ENCODE data around the gene PTPMT1.

PTPMT1 gene

DNA sequence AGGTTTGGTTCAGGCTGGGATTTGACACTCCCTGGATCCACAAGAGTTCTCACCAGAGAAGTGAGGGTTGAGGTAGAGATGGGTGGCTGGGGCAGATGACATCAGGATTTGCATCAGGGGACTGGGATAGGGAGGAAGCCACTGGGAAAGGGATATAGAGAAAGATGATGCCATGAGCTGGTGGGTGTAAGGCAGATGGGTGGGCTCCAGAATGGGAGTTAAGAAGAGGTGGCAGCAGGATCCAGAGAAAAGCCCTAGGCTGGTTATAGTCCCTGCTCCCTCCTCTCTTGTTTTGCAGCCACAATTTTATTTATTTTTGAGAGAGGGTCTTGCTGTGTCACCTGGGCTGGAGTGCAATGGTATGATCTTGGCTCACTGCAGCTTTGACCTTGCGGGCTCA, 30.6 kb downstream of the PTPMT1 start:
- POLR2A ChIA-PET: interaction anchor here (0.6 kb wide), 1 partner anchor 170 kb away, joined by 3 read pairs; no protein-coding TSS in a partner anchor

DNA sequence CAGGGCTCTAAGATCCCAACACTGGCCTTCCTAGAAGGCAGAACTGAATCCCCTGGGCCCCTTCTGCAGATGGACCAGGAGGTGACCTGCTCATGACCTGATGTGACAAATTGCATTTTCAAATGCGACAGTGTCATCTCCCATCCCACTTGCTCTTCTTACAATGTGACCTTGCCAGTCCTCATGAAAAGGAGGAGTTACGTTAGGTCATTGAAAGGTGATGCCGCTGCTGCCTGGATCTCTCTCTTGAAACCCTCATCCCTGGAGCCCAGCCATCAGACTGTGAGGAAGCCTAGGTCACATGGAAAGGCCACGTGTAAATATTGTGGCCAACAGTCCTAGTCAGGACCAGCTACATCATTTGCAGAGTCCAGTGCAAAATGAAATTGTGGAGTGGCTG, 34.5 kb downstream of the PTPMT1 start:
- ChIA-PET POLR2A (no interaction called here), CTCF (interaction anchor here (1.1 kb wide), 1 partner anchor 13 kb away, joined by 4 read pairs; no protein-coding TSS in a partner anchor)
- H3K4me3 ChIP-seq (ENCODE audit: control insufficient read depth in 1 of 7, extremely low read depth in 1 of 7, insufficient read depth in 4 of 7, low read depth in 2 of 7, low read length in 6 of 7): no peak overlapping the region
- H3K27ac ChIP-seq (ENCODE audit: insufficient read depth in 1 of 2, low read depth in 1 of 2, low read length in 2 of 2, poor library complexity in 1 of 2, severe bottlenecking in 2 of 2): no peak overlapping the region
- WGBS (ENCODE audit: insufficient coverage): 98% methylated on average over 4 of the region's 4 CpGs
- H3K36me3 ChIP-seq (ENCODE audit: control insufficient read depth in 4 of 4, insufficient read depth in 4 of 4, low read length in 3 of 4): no peaks in the 10 kb centered on the region
- peaks cover 0 to 4% (median 1%) of the 10 kb centered on the region in 4 experiments for H3K4me1 ChIP-seq (ENCODE audit: control extremely low read depth in 1 of 4, control insufficient read depth in 4 of 4, insufficient read depth in 4 of 4, low read length in 3 of 4)
- H3K9me3 ChIP-seq (ENCODE audit: control extremely low read depth in 1 of 5, control insufficient read depth in 4 of 5, insufficient read depth in 2 of 5, low read depth in 1 of 5, low read length in 4 of 5): no peaks in the 10 kb centered on the region
- no peak for DNase-seq
- no peaks in the 10 kb centered on the region for H3K27me3 ChIP-seq (replicated peaks in 2 of 5; ENCODE audit: control insufficient read depth in 4 of 5, insufficient read depth in 5 of 5, low read length in 4 of 5)

More for the DNA sequence above, 30.6 kb downstream of the PTPMT1 start:
- Histone ChIP-seq H3K36me3 (ENCODE audit: control insufficient read depth in 4 of 4, insufficient read depth in 4 of 4, low read length in 3 of 4) (no peaks in the 10 kb centered on the region), H3K4me3 (ENCODE audit: control insufficient read depth in 1 of 7, extremely low read depth in 1 of 7, insufficient read depth in 4 of 7, low read depth in 2 of 7, low read length in 6 of 7) (no peak overlapping the region), H3K27me3 (replicated peaks in 2 of 5; ENCODE audit: control insufficient read depth in 4 of 5, insufficient read depth in 5 of 5, low read length in 4 of 5) (no peaks in the 10 kb centered on the region), H3K4me1 (ENCODE audit: control extremely low read depth in 1 of 4, control insufficient read depth in 4 of 4, insufficient read depth in 4 of 4, low read length in 3 of 4) (peaks cover 8 to 40% (median 37%) of the 10 kb centered on the region in 4 experiments), H3K9me3 (ENCODE audit: control extremely low read depth in 1 of 5, control insufficient read depth in 4 of 5, insufficient read depth in 2 of 5, low read depth in 1 of 5, low read length in 4 of 5) (no peaks in the 10 kb centered on the region), H3K27ac (ENCODE audit: insufficient read depth in 1 of 2, low read depth in 1 of 2, low read length in 2 of 2, poor library complexity in 1 of 2, severe bottlenecking in 2 of 2) (no peak overlapping the region)
- CTCF ChIA-PET: interaction anchor here (0.9 to 1.2 kb wide), 2 partner anchors 24 to 366 kb away, joined by 3 read pairs; no protein-coding TSS in a partner anchor
- no peak for DNase-seq
- 100% methylated on average over 1 of the region's 1 CpG for WGBS (ENCODE audit: insufficient coverage)

DNA sequence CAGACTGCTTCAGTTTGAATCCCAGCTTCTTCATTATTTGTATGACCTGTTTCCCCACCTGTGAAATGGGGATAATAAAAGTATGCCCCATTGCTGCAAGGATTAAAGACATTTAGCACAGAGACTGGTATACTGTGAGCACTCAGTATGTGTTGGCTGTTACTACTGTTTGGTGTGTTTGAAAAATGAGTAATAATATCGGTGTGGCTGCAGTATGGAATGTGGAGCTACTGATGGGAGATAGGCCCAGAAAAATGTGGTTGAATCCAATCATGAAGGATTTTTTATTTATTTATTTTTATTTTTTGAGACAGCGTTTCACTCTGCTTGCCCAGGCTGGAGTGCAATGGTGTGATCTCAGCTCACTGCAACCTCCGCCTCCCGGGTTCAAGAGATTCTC, 37.9 kb downstream of the PTPMT1 start:
- Histone ChIP-seq H3K27ac (ENCODE audit: insufficient read depth in 1 of 2, low read depth in 1 of 2, low read length in 2 of 2, poor library complexity in 1 of 2, severe bottlenecking in 2 of 2) (no peak overlapping the region), H3K36me3 (ENCODE audit: control insufficient read depth in 4 of 4, insufficient read depth in 4 of 4, low read length in 3 of 4) (peaks cover 0 to 6% (median 0%) of the 10 kb centered on the region in 4 experiments), H3K9me3 (ENCODE audit: control extremely low read depth in 1 of 5, control insufficient read depth in 4 of 5, insufficient read depth in 2 of 5, low read depth in 1 of 5, low read length in 4 of 5) (no peaks in the 10 kb centered on the region), H3K4me3 (ENCODE audit: control insufficient read depth in 1 of 7, extremely low read depth in 1 of 7, insufficient read depth in 4 of 7, low read depth in 2 of 7, low read length in 6 of 7) (no peak overlapping the region), H3K27me3 (replicated peaks in 2 of 5; ENCODE audit: control insufficient read depth in 4 of 5, insufficient read depth in 5 of 5, low read length in 4 of 5) (no peaks in the 10 kb centered on the region), H3K4me1 (ENCODE audit: control extremely low read depth in 1 of 4, control insufficient read depth in 4 of 4, insufficient read depth in 4 of 4, low read length in 3 of 4) (peaks cover 0 to 8% (median 0%) of the 10 kb centered on the region in 4 experiments)
- DNase-seq: no peak
- ChIA-PET CTCF (interaction anchor here (1.5 kb wide), 1 partner anchor 10 kb away, joined by 3 read pairs; no protein-coding TSS in a partner anchor), POLR2A (no interaction called here)
- 100% methylated on average over 2 of the region's 4 CpGs for WGBS (ENCODE audit: insufficient coverage)

DNA sequence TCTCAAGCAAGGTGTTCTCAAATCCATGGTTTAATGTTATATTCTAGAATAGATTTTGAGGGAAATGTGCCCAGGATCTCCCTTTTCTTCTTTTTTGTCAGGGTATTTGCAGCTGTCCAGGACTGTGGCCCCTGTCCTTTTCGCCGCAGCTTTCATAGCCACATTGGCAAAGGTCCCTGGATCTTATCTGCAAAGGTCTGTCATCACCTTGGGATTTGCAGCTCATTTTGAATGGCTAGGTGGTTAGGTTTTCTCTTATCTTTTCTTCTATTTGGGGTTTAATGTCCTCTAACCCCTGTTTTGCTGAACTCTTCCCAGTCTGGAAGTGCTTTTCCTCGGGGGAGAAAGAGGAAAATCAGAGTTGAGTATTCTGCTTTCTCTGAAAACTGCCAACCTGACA, 40.5 kb downstream of the PTPMT1 start:
- peaks cover 0 to 11% (median 2%) of the 10 kb centered on the region in 4 experiments for H3K36me3 ChIP-seq (ENCODE audit: control insufficient read depth in 4 of 4, insufficient read depth in 4 of 4, low read length in 3 of 4)
- ChIA-PET POLR2A (no interaction called here), CTCF (interaction anchor here (4.4 kb wide), 1 partner anchor 11 kb away, joined by 27 read pairs; no protein-coding TSS in a partner anchor)
- H3K27ac ChIP-seq (ENCODE audit: insufficient read depth in 1 of 2, low read depth in 1 of 2, low read length in 2 of 2, poor library complexity in 1 of 2, severe bottlenecking in 2 of 2): no peak overlapping the region
- H3K4me3 ChIP-seq (ENCODE audit: control insufficient read depth in 1 of 7, extremely low read depth in 1 of 7, insufficient read depth in 4 of 7, low read depth in 2 of 7, low read length in 6 of 7): no peak overlapping the region
- no peaks in the 10 kb centered on the region for H3K27me3 ChIP-seq (replicated peaks in 2 of 5; ENCODE audit: control insufficient read depth in 4 of 5, insufficient read depth in 5 of 5, low read length in 4 of 5)
- H3K9me3 ChIP-seq (ENCODE audit: control extremely low read depth in 1 of 5, control insufficient read depth in 4 of 5, insufficient read depth in 2 of 5, low read depth in 1 of 5, low read length in 4 of 5): no peaks in the 10 kb centered on the region
- peaks cover 0 to 8% (median 3%) of the 10 kb centered on the region in 4 experiments for H3K4me1 ChIP-seq (ENCODE audit: control extremely low read depth in 1 of 4, control insufficient read depth in 4 of 4, insufficient read depth in 4 of 4, low read length in 3 of 4)
- no peak for DNase-seq
- WGBS (ENCODE audit: insufficient coverage): 93% methylated on average over 3 of the region's 3 CpGs

DNA sequence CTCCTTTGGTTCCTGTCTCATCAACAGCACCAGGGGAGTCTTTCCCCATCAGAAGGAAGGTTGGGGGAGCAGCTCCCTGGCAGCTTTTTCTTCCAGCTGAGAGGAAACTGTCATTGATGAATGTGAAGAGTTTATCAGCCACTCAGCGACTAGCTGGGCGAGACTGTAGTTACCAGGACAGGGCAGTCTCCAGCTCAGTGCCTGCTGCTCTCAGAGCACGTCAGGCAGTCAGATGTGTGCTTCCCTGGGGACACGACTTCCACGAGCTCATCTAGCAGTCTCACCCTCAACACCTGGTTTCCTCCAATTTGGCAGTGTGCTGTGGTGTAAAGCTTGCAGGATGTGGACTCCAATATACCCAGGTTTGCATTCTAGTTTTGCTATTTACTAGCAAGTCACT, 41.3 kb downstream of the PTPMT1 start:
- ChIA-PET CTCF (interaction anchor here (1.0 to 4.4 kb wide), 4 partner anchors 8 to 109 kb away, joined by 3 to 27 read pairs (median 4); no protein-coding TSS in a partner anchor), POLR2A (no interaction called here)
- Histone ChIP-seq H3K9me3 (ENCODE audit: control extremely low read depth in 1 of 5, control insufficient read depth in 4 of 5, insufficient read depth in 2 of 5, low read depth in 1 of 5, low read length in 4 of 5) (no peaks in the 10 kb centered on the region), H3K27me3 (replicated peaks in 2 of 5; ENCODE audit: control insufficient read depth in 4 of 5, insufficient read depth in 5 of 5, low read length in 4 of 5) (no peaks in the 10 kb centered on the region), H3K4me1 (ENCODE audit: control extremely low read depth in 1 of 4, control insufficient read depth in 4 of 4, insufficient read depth in 4 of 4, low read length in 3 of 4) (peaks cover 3 to 16% (median 12%) of the 10 kb centered on the region in 4 experiments), H3K27ac (ENCODE audit: insufficient read depth in 1 of 2, low read depth in 1 of 2, low read length in 2 of 2, poor library complexity in 1 of 2, severe bottlenecking in 2 of 2) (no peak overlapping the region), H3K36me3 (ENCODE audit: control insufficient read depth in 4 of 4, insufficient read depth in 4 of 4, low read length in 3 of 4) (peaks cover 0 to 11% (median 3%) of the 10 kb centered on the region in 4 experiments), H3K4me3 (ENCODE audit: control insufficient read depth in 1 of 7, extremely low read depth in 1 of 7, insufficient read depth in 4 of 7, low read depth in 2 of 7, low read length in 6 of 7) (no peak overlapping the region)
- WGBS (ENCODE audit: insufficient coverage): 89% methylated on average over 5 of the region's 5 CpGs
- DNase-seq: no peak

DNA sequence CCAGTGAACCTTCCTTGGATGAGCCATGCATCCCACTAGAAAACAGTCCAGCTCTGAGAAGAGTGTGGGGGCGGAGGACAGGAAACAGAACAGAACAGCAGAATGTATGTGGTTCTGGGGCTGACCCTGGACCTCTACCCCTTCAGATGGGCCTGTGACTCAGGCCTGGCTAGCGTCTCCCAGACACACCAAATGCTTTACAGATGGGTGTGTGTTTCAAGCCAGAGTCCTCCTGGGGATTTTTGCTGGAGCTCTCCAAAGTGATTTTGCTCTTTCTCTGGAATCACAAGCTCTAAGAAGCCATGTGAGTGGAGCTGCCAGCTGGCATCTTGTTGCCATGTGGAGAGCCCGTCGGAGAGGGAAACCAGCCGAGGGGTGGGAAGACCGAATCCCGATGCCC, 42.0 kb downstream of the PTPMT1 start:
- H3K27ac ChIP-seq (ENCODE audit: insufficient read depth in 1 of 2, low read depth in 1 of 2, low read length in 2 of 2, poor library complexity in 1 of 2, severe bottlenecking in 2 of 2): no peak overlapping the region
- POLR2A ChIA-PET: no interaction called here
- no peaks in the 10 kb centered on the region for H3K27me3 ChIP-seq (replicated peaks in 2 of 5; ENCODE audit: control insufficient read depth in 4 of 5, insufficient read depth in 5 of 5, low read length in 4 of 5)
- H3K4me3 ChIP-seq (ENCODE audit: control insufficient read depth in 1 of 7, extremely low read depth in 1 of 7, insufficient read depth in 4 of 7, low read depth in 2 of 7, low read length in 6 of 7): no peak overlapping the region
- H3K9me3 ChIP-seq (ENCODE audit: control extremely low read depth in 1 of 5, control insufficient read depth in 4 of 5, insufficient read depth in 2 of 5, low read depth in 1 of 5, low read length in 4 of 5): no peaks in the 10 kb centered on the region
- DNase-seq: no peak
- H3K36me3 ChIP-seq (ENCODE audit: control insufficient read depth in 4 of 4, insufficient read depth in 4 of 4, low read length in 3 of 4): peaks cover 0 to 11% (median 3%) of the 10 kb centered on the region in 4 experiments
- 98% methylated on average over 7 of the region's 7 CpGs for WGBS (ENCODE audit: insufficient coverage)
- peaks cover 5 to 22% (median 17%) of the 10 kb centered on the region in 4 experiments for H3K4me1 ChIP-seq (ENCODE audit: control extremely low read depth in 1 of 4, control insufficient read depth in 4 of 4, insufficient read depth in 4 of 4, low read length in 3 of 4)
- CTCF ChIA-PET: interaction anchor here (1.0 to 4.4 kb wide), 4 partner anchors 9 to 110 kb away, joined by 3 to 27 read pairs (median 4); no protein-coding TSS in a partner anchor

DNA sequence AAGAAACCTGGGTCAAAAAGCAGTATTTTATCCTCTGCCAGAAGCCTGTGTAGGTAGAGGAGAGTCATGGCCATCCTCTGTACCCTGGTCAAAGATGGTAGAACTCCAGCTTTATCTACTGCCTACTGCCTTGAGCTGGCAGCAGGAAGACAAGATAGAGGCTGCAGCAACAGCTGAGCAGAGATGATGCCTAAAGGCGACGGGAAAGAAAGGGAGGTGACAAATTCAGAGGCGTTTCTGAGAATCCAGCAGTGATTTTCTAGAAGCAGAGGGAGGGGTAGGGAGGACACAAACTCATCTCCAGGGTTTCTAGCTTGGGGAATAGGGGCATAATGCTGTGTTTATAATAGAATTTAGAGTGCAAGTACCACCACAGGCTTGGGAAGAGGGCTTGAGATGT, 44.3 kb downstream of the PTPMT1 start:
- DNase-seq: no peak
- peaks cover 5 to 33% (median 21%) of the 10 kb centered on the region in 4 experiments for H3K4me1 ChIP-seq (ENCODE audit: control extremely low read depth in 1 of 4, control insufficient read depth in 4 of 4, insufficient read depth in 4 of 4, low read length in 3 of 4)
- H3K27ac ChIP-seq (ENCODE audit: insufficient read depth in 1 of 2, low read depth in 1 of 2, low read length in 2 of 2, poor library complexity in 1 of 2, severe bottlenecking in 2 of 2): no peak overlapping the region
- H3K4me3 ChIP-seq (ENCODE audit: control insufficient read depth in 1 of 7, extremely low read depth in 1 of 7, insufficient read depth in 4 of 7, low read depth in 2 of 7, low read length in 6 of 7): no peak overlapping the region
- 96% methylated on average over 3 of the region's 3 CpGs for WGBS (ENCODE audit: insufficient coverage)
- H3K9me3 ChIP-seq (ENCODE audit: control extremely low read depth in 1 of 5, control insufficient read depth in 4 of 5, insufficient read depth in 2 of 5, low read depth in 1 of 5, low read length in 4 of 5): no peaks in the 10 kb centered on the region
- H3K36me3 ChIP-seq (ENCODE audit: control insufficient read depth in 4 of 4, insufficient read depth in 4 of 4, low read length in 3 of 4): peaks cover 0 to 11% (median 3%) of the 10 kb centered on the region in 4 experiments
- ChIA-PET CTCF (interaction anchor here (1.6 kb wide), 1 partner anchor 18 kb away, joined by 3 read pairs; no protein-coding TSS in a partner anchor), POLR2A (interaction anchor here (0.6 kb wide), 1 partner anchor 64 kb away, joined by 3 read pairs; no protein-coding TSS in a partner anchor)
- H3K27me3 ChIP-seq (replicated peaks in 2 of 5; ENCODE audit: control insufficient read depth in 4 of 5, insufficient read depth in 5 of 5, low read length in 4 of 5): no peaks in the 10 kb centered on the region

Measured in common myeloid progenitor, CD34-positive (primary cell).